H1 (cell line): ENCODE results near the gene RIIAD1. TPM values are rescaled to one million over a fixed set of nuclear protein-coding genes. Genes with fewer than 3 reads are reported as not detected.

Experiments used
- CTCF ChIA-PET: fragments of 300-600 bp; sonication (Branson Sonifier 250); formaldehyde crosslinking; loops from one replicate; lab custom pipeline; 2021; ENCODE audit not compliant: partially characterized antibody; lab: Charles Lee
- POLR2A ChIA-PET: fragments of 300-600 bp; sonication (Branson Sonifier 250); formaldehyde crosslinking; loops from one replicate; lab custom pipeline; 2021; ENCODE audit warnings: inconsistent platforms; ENCODE audit not compliant: partially characterized antibody; lab: Charles Lee
- DNase-seq, 2 experiments: peaks; one replicate each; pipeline versions ENCODE4 v3.0.0 to v3.0.0-alpha.2; 2010 to 2022; ENCODE audit warnings: low spot score in 2 of 2, low read depth in 1 of 2, mixed read lengths in 1 of 2
- FAIRE-seq: peaks from 2 replicates; lab custom pipeline; 2011; peaks lifted over from hg19 to GRCh38; lab: Jason Lieb, UNC
- H2AFZ ChIP-seq: 2 replicates; pipeline ENCODE4 v1.8.1; 2012; ENCODE audit warnings: low read length, inconsistent platforms
- H2AK5ac ChIP-seq: 2 replicates; pipeline ENCODE4 v1.6.1; 2013; ENCODE audit warnings: low read depth, low read length
- H2BK120ac ChIP-seq: replicated peaks from 2 replicates; pipeline ENCODE3; 2013; ENCODE audit warnings: low read depth, low read length, inconsistent platforms
- H2BK12ac ChIP-seq: 2 replicates; pipeline ENCODE4 v1.6.1; 2013; ENCODE audit warnings: low read depth, low read length
- H2BK15ac ChIP-seq: 2 replicates; pipeline ENCODE4 v1.6.1; 2013; ENCODE audit warnings: low read length
- H2BK20ac ChIP-seq: 2 replicates; pipeline ENCODE4 v1.6.1; 2013; ENCODE audit warnings: low read length
- H2BK5ac ChIP-seq: 2 replicates; pipeline ENCODE4 v1.6.1; 2013; ENCODE audit warnings: low read depth, low read length
- H3K14ac ChIP-seq: 2 replicates; pipeline ENCODE4 v1.6.1; 2013; ENCODE audit warnings: inconsistent platforms; ENCODE audit not compliant: insufficient read length
- H3K18ac ChIP-seq: 2 replicates; pipeline ENCODE4 v1.6.1; 2013; ENCODE audit warnings: low read length; ENCODE audit errors: extremely low read depth
- H3K23ac ChIP-seq: 2 replicates; pipeline ENCODE4 v1.6.1; 2013; ENCODE audit warnings: inconsistent platforms; ENCODE audit not compliant: insufficient read length
- H3K23me2 ChIP-seq: 2 replicates; pipeline ENCODE4 v1.6.1; 2013; ENCODE audit warnings: low read depth, low read length
- H3K27ac ChIP-seq: 2 replicates; pipeline ENCODE4 v1.6.1; 2011; ENCODE audit warnings: low read depth, low read length, inconsistent platforms
- H3K27me3 ChIP-seq, 4 experiments: replicated peaks in 1 of 4; 1 replicate in 1 of 4; 2 replicates in 3 of 4; pipeline versions ENCODE4 v1.6.1 to v1.8.1; 2011 to 2013; ENCODE audit warnings: low read length in 3 of 4, mild to moderate bottlenecking in 3 of 4, inconsistent platforms in 2 of 4, mixed read lengths in 2 of 4, moderate library complexity in 1 of 4; ENCODE audit not compliant: control insufficient read depth in 3 of 4, insufficient read depth in 3 of 4; ENCODE audit errors: extremely low read depth in 1 of 4
- H3K36me3 ChIP-seq, 4 experiments: 2 replicates each; pipeline versions ENCODE4 v1.6.1 to v1.8.1; 2011 to 2013; ENCODE audit warnings: mild to moderate bottlenecking in 4 of 4, low read length in 3 of 4, moderate library complexity in 2 of 4, control low read depth in 1 of 4, inconsistent platforms in 1 of 4; ENCODE audit not compliant: insufficient read depth in 4 of 4, control insufficient read depth in 2 of 4
- H3K4ac ChIP-seq: replicated peaks from 2 replicates; pipeline ENCODE3; 2013; ENCODE audit warnings: low read length, low read depth, mixed read lengths, inconsistent platforms; ENCODE audit not compliant: insufficient read length
- H3K4me1 ChIP-seq, 4 experiments: replicated peaks in 1 of 4; 1 replicate in 1 of 4; 2 replicates in 3 of 4; pipeline versions ENCODE4 v1.6.1 to v1.8.1; 2011 to 2013; ENCODE audit warnings: low read length in 3 of 4, inconsistent platforms in 2 of 4, mixed read lengths in 1 of 4; ENCODE audit not compliant: insufficient read depth in 4 of 4, control insufficient read depth in 3 of 4
- H3K4me2 ChIP-seq, 2 experiments: 2 replicates each; pipeline versions ENCODE4 v1.6.1 to v1.8.1; 2011 to 2013; ENCODE audit warnings: low read depth in 2 of 2, low read length in 2 of 2, control low read depth in 1 of 2, inconsistent platforms in 1 of 2, mild to moderate bottlenecking in 1 of 2; ENCODE audit not compliant: insufficient read depth in 1 of 2
- H3K4me3 ChIP-seq, 4 experiments: fragments of 200-600, 300-600 bp in 1 of 4; sonication (generic), shearing (Covaris generic), sonication (Bioruptor Twin) in 1 of 4; 2 replicates each; pipeline versions ENCODE4 v1.5.1 to v1.8.1; 2011 to 2016; ENCODE audit warnings: low read length in 4 of 4, low read depth in 3 of 4, control low read depth in 2 of 4, inconsistent platforms in 2 of 4, mild to moderate bottlenecking in 2 of 4, mixed read lengths in 1 of 4, moderate library complexity in 1 of 4; ENCODE audit not compliant: insufficient read depth in 2 of 4; ENCODE audit errors: extremely low read depth in 1 of 4
- H3K56ac ChIP-seq: replicated peaks from 2 replicates; pipeline ENCODE3; 2013; ENCODE audit warnings: low read depth, mild to moderate bottlenecking, mixed read lengths, low read length, inconsistent platforms; ENCODE audit not compliant: insufficient read length
- H3K79me1 ChIP-seq: 2 replicates; pipeline ENCODE4 v1.6.1; 2013; ENCODE audit warnings: low read depth, low read length, control low read depth
- H3K79me2 ChIP-seq, 2 experiments: 2 replicates each; pipeline versions ENCODE4 v1.6.1 to v1.8.1; 2012 to 2013; ENCODE audit warnings: low read length in 2 of 2, mild to moderate bottlenecking in 2 of 2, inconsistent platforms in 1 of 2; ENCODE audit not compliant: insufficient read depth in 2 of 2, control insufficient read depth in 1 of 2
- H3K9ac ChIP-seq, 4 experiments: replicated peaks in 1 of 4; 1 replicate in 1 of 4; 2 replicates in 3 of 4; pipeline versions ENCODE4 v1.6.1 to v1.8.1; 2011 to 2013; ENCODE audit warnings: low read depth in 3 of 4, low read length in 3 of 4, control low read depth in 2 of 4, mild to moderate bottlenecking in 2 of 4, moderate library complexity in 2 of 4, inconsistent platforms in 1 of 4; ENCODE audit errors: extremely low read depth in 1 of 4
- H3K9me3 ChIP-seq, 2 experiments: 2 replicates each; pipeline versions ENCODE4 v1.6.1 to v1.8.1; 2012 to 2013; ENCODE audit warnings: mild to moderate bottlenecking in 2 of 2, moderate library complexity in 2 of 2, control low read depth in 1 of 2, inconsistent platforms in 1 of 2, low read depth in 1 of 2, low read length in 1 of 2, mixed read lengths in 1 of 2; ENCODE audit not compliant: insufficient read depth in 2 of 2
- H4K20me1 ChIP-seq, 2 experiments: replicated peaks in 1 of 2; 2 replicates each; pipeline versions ENCODE3 to v1.8.1; 2011 to 2013; ENCODE audit warnings: inconsistent platforms in 2 of 2, low read length in 2 of 2, mild to moderate bottlenecking in 1 of 2; ENCODE audit not compliant: insufficient read depth in 2 of 2, control insufficient read depth in 1 of 2
- H4K5ac ChIP-seq: 2 replicates; pipeline ENCODE4 v1.6.1; 2013; ENCODE audit warnings: low read length, low read depth, mixed read lengths, inconsistent platforms; ENCODE audit not compliant: insufficient read length
- H4K8ac ChIP-seq: 2 replicates; pipeline ENCODE4 v1.8.0; 2013; ENCODE audit warnings: mild to moderate bottlenecking, moderate library complexity, low read length, inconsistent platforms; ENCODE audit not compliant: insufficient read depth; ENCODE audit errors: extremely low read depth
- H4K91ac ChIP-seq: replicated peaks from 2 replicates; pipeline ENCODE3; 2013; ENCODE audit warnings: low read length, mixed read lengths, inconsistent platforms; ENCODE audit not compliant: insufficient read length
- E2F6 ChIP-seq: IDR thresholded peaks from 2 replicates; pipeline ENCODE4 v1.6.1; 2012; ENCODE audit warnings: inconsistent platforms
- MAFK ChIP-seq: IDR thresholded peaks from 2 replicates; pipeline ENCODE4 v1.6.1; 2012; ENCODE audit warnings: low read depth, mild to moderate bottlenecking, improper control_type of control experiment, low read length
- NANOG ChIP-seq: IDR thresholded peaks from 2 replicates; pipeline ENCODE4 v1.6.1; 2011; ENCODE audit warnings: low read length, low read depth, mild to moderate bottlenecking, inconsistent platforms; ENCODE audit not compliant: insufficient read depth, poor library complexity, severe bottlenecking
- SIN3A ChIP-seq, 2 experiments: IDR thresholded peaks in 1 of 2; conservative IDR thresholded peaks in 1 of 2; 2 replicates each; pipeline ENCODE4 v1.6.1; 2011 to 2012; ENCODE audit warnings: low read length in 2 of 2, improper control_type of control experiment in 1 of 2, low read depth in 1 of 2, mild to moderate bottlenecking in 1 of 2
- YY1 ChIP-seq: IDR thresholded peaks from 2 replicates; pipeline ENCODE4 v1.6.1; 2011; ENCODE audit warnings: low read depth, mild to moderate bottlenecking, low read length
- WGBS, 2 experiments: shearing (Covaris generic) in 1 of 2; methylation state at CpG; one replicate each; pipeline versions ENCODE4 v1.1.6 to v1.1.7; 2013 to 2015; ENCODE audit warnings: low lambda C conversion rate in 2 of 2, mixed read lengths in 2 of 2, inconsistent platforms in 1 of 2, low coverage in 1 of 2, missing lambda C conversion rate in 1 of 2; ENCODE audit not compliant: insufficient replicate concordance in 2 of 2, insufficient coverage in 1 of 2, insufficient read length in 1 of 2; ENCODE audit errors: extremely low coverage in 1 of 2, missing lambda C conversion rate in 1 of 2; 5-methylcytosine and 5-hydroxymethylcytosine counted together
- polyA plus RNA-seq, 7 experiments: library from polyadenylated mRNA; depleted of rRNA in 3 of 7; stranded (reverse) in 5 of 7; unstranded in 2 of 7; fragments of >200 nt in 5 of 7; fragments of 200-250 nt in 2 of 7; gene quantifications; 1 replicate in 5 of 7; 2 replicates in 1 of 7; 4 replicates in 1 of 7; pipeline versions ENCODE4 v1.2.1 to v1.2.3, GENCODE V29; 2011 to 2013; ENCODE audit warnings: missing spikeins in 2 of 7, mixed read lengths in 2 of 7
- total RNA-seq: library from RNA; stranded (reverse); fragmentation: NEBNext Ultra II Directional; extraction: Animal tissue kit (Norgen Biotek cat#: 25700); gene quantifications from 2 replicates; pipeline ENCODE4 v1.2.1, GENCODE V29; 2021

Gene RIIAD1
- total and polyA plus RNA-seq, 2 of the 8 experiments (the other 6 are each of a cell fraction or from before 2014, with no cell fraction given) = not detected

GRCh38 chr1:151692226-151692625, 29.1 kb upstream of the RIIAD1 start:
- no peaks in the 10 kb centered on the region for H3K79me1 ChIP-seq
- 78% methylated on average over 2 of the region's 3 CpGs; no CpG with 5 or more reads in 1 of the 2 experiments for WGBS, 2 experiments
- no peak overlapping the region for H3K18ac ChIP-seq
- H4K20me1 ChIP-seq = no peaks in the 10 kb centered on the region
- no peak overlapping the region for H3K14ac ChIP-seq
- ChIA-PET POLR2A (interaction anchor here (1.8 kb wide), 1 partner anchor 23 kb away, joined by 4 read pairs; no protein-coding TSS in a partner anchor), CTCF (interaction anchor here (0.5 to 9.3 kb wide), 10 partner anchors 12 to 1159 kb away, joined by 3 to 90 read pairs (median 8); partner anchors contain the start of genes RIIAD1 and RORC)
- no peaks in the 10 kb centered on the region for H3K79me2 ChIP-seq
- no peak overlapping the region for H4K8ac ChIP-seq
- TF ChIP-seq SIN3A (conservative IDR thresholded peaks at IDR 0.05 in 1 of 2, IDR thresholded peaks at IDR 0.05 in 1 of 2; ENCODE audit: low read depth in 1 of 2, low read length in 2 of 2) = no peak
- TF ChIP-seq YY1 = no peak
- no peak for TF ChIP-seq NANOG
- TF ChIP-seq MAFK = no peak
- no peak for TF ChIP-seq E2F6
- no peak overlapping the region for H2BK20ac ChIP-seq
- no peak overlapping the region for H3K27ac ChIP-seq
- H2BK5ac ChIP-seq = no peak overlapping the region
- no peak overlapping the region for H3K4me2 ChIP-seq
- H3K36me3 ChIP-seq = peaks cover 4 to 19% (median 9%) of the 10 kb centered on the region in 4 experiments
- H3K23me2 ChIP-seq = no peaks in the 10 kb centered on the region
- H3K23ac ChIP-seq = no peak overlapping the region
- no peak overlapping the region for H3K4me3 ChIP-seq
- no peak overlapping the region for H2AK5ac ChIP-seq
- no peak overlapping the region for H4K5ac ChIP-seq
- no peak overlapping the region for H4K91ac ChIP-seq
- DNase-seq (no peak), FAIRE-seq (no peak)
- H2BK120ac ChIP-seq = no peak overlapping the region
- H2AFZ ChIP-seq = no peak overlapping the region
- H2BK15ac ChIP-seq = no peak overlapping the region
- H2BK12ac ChIP-seq = no peak overlapping the region
- H3K9me3 ChIP-seq = no peaks in the 10 kb centered on the region
- H3K56ac ChIP-seq = no peak overlapping the region
- H3K9ac ChIP-seq = no peak overlapping the region
- H3K27me3 ChIP-seq = no peaks in the 10 kb centered on the region
- no peak overlapping the region for H3K4ac ChIP-seq
- H3K4me1 ChIP-seq = no peaks in the 10 kb centered on the region
